ENCODE results near the gene ABHD1.

Gene ABHD1

DNA sequence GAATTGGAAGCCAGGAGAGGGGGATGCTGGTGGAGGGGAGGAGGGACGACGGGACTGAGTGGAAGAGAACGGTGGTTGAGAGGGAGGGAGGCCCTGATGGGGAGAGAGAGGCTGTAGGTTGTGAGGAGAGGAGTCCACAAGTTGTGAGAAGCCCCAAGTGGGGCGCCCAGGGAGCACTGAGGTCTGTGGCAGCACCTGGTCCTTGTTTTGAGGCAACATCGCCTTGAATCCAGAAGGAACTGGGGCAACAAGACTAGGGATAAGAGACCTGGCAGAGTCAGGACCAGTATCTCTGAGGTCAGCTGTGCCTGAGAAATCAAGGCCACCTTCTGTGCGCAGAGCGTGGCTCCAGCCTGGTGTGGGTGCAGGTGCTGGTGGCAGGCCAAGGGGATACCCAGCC, 14.5 kb downstream of the ABHD1 start:
- DNase-seq: no peak

- DNase-seq: no peak
Observed at GRCh38 chr2:27139310-27139709, 15.7 kb downstream of the ABHD1 start, which contains the start of gene PRR30. Gene PRR30, minus strand, starts transcription at chr2:27139410. Its CDS starts 1,081 bp downstream, at chr2:27138329.

DNA sequence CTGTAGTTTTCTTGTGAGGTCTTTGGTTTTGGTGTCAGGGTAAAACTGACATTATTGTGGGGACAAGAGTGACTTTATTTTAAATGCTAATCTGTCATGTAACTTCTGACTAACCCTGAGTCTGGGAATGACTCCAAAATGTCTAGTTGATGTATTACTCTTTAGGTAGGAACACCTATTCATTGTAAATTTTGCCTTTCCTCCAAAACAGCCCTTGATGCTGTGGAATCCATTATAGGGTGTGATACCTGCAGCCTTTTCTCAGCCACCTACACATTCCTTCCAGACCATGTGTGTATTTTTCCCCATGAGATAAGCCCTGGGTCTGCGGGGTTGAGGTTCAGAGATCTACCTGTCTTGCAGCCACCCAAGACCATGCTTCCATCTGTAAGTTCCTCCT, 19.7 kb downstream of the ABHD1 start:
- no peak for DNase-seq

- DNase-seq: no peak
Observed at GRCh38 chr2:27145682-27146081, 22.1 kb downstream of the ABHD1 start.

DNA sequence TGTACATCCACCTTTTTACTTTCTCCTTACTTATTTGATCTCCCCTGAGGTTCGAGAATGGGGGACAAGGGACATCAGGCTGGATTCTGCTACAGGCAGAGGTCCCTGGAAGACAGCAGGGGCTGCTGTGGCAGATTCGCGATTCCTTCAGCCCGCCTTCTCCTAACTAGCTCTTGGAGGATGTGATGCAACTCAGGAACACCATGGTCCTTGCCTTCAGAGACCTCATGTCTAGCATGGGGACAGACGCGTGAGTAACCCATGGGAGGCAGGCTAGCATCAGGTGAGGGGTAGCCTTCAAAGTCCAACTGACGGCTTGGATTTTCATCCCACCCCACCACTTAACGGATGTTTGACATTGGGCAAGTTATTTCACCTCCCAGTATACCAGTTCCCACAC, 24.3 kb downstream of the ABHD1 start:
- no peak for DNase-seq

- no peak for DNase-seq
Observed at GRCh38 chr2:27148801-27149439, 25.3 kb downstream of the ABHD1 start, which contains the start of gene TCF23. Gene TCF23, plus strand, starts transcription at chr2:27149004. Its CDS starts 130 bp downstream, at chr2:27149134.

DNA sequence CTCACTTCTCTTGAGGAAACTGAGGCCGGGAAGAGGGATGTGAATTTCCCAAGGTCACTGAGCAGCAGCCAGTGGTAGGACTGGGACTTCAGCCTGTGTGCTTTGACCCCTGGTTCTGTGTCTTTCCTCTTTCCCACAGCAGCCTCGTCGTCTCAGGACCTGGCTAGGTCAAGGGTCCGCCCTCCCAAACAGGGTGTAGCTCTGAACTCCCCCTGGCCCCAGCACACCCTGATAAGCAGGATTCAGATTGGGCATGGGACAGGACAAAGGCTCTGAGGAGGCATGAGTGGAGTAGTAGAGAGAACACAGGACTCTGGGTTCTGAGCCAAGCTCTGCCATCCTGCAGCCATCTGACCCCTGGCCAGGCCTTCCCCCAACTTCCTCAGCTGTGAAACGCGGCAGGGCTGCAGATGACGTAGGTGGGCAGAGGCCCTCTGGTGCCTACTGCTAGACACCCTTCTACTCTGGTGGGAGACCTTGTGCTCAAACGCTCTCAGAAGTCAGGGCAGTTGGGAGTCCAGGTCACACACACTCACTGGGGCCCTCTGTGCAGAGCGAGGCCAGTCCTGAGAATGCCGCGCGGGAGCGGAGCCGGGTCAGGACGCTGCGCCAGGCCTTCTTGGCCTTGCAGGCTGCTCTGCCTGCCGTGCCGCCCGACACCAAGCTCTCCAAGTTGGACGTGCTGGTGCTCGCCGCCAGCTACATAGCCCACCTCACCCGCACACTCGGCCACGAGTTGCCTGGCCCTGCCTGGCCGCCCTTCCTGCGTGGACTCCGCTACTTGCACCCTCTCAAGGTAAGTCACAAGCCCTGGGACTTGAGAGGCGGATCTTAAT, 26.2 kb downstream of the ABHD1 start:
- no peak for DNase-seq

- DNase-seq: no peak
Observed at GRCh38 chr2:27150639-27151230, 27.1 kb downstream of the ABHD1 start.

DNA sequence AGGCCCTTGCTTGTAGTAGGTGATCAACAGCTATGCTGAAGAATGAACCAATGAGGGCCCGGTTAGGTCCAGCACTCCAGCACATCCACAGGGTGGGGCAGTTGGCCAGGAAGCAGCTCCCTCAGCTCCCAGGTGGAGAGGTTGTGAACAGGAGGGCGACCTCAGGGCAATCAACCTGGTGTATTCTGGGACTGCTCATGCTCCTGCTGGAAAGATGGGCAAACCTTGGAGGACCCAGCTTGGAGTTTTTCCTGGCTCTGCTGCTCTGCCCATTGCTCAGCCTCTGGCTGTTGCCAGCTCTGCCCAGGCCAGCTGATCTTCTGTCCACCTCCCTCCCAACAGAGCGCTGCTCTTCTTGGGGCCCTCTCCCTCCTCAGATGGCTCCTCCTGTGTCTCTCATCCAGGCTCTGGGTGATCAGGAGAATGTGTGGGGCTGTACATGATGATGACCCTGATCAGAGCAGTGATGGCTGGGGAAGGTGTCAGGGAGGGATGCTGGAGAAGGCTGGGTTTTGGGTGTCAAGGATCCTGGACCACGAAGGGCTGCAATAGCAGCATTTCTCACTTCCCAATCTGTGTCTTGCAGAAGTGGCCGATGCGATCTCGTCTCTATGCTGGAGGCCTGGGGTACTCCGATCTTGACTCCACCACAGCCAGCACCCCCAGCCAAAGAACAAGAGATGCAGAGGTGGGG, 28.6 kb downstream of the ABHD1 start:
- no peak for DNase-seq

DNA sequence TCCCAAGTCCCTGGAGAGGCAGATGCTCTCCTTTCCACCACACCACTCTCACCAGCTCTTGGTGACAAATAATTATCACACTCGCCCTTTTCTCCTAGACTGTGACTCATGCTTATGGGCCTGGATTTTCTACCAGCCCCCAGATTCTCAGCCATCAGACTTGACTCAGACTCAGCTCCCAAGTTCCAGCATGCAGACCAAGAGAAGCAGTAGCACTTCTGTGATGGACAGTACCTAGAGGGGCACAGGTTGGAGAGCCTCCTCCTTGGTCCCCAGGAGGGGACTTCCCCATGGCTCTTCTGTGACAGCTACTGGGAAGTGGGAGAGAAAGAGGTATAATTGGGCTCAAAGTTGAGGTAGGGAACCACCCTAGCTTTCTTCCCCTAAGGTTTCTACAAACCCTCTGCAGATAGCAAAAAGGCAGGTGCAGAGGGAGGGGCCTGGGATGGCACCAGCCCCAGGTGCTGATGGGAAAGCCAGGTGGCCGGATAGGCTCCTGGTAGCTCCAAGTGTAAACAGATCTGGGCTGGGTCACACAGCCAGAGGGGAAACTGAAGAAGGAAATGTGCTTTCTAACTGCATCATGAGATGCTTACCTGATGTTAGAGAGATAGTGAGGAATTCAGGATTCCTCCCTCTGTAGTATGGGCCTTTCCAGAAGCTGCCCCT, 29.3 kb downstream of the ABHD1 start:
- no peak for DNase-seq

DNA sequence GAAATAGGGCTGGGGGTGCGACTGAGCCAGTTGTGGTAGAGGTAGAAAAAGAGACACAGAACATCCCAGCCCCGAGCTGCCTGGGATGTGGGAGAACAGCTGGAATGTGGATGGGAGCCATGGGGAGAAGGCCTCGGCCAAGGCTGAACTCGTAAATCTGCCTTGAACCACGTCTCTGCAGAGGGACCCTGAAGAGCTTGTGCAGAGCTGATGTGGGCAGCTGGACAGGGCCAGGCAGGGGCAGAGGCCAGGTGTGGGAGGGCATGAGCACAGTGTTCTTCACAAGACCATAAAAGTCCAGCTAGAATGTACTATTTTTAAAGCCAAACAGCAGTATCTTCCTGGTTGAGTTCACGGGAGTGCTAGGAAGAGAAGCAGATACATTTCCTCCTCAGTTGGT, 30.9 kb downstream of the ABHD1 start:
- DNase-seq: no peak

DNA sequence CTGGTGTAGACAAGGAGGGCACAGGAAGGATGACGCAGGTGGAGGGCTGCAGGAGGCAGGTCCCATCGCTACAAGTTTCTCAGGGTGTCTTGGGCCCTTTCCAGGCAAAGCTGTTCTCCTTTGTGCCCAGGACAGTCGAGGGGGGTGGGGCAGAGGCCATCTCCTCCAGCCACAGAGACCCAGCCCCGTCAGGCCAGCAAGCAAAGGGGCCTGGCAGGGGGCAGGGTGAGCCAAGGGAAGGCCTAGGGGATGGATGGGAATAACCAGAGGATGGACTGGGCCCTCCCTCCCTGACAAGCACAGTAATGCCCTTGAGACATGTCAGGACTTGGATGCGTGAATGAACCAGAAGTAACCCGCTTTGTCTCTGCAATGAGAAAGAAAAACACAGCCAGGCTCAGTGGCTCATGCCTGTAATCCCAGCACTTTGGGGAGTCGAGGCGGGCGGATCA, 31.5 kb downstream of the ABHD1 start:
- no peak for DNase-seq

DNA sequence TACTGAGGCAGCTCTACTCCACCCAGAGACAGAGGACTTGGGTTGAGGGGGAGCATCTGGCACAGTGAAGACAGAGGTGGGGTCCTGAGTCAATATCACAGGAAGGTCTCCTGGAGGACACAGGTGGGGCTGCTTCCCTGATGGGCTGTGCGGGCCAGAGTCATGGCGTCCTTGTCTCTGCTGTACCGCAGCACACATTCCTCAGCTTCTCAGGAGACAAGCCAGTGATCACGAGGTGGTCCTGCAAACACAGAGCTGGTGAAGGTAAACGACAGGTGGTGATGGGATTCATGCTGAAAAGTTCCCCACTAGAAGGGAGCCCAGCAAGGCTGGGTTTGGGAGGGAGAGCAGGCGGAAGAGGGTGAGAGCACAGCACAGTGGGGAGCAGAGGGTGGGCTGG, 34.9 kb downstream of the ABHD1 start:
- no peak for DNase-seq

- no peak for DNase-seq
Observed at GRCh38 chr2:27159271-27159670, 35.7 kb downstream of the ABHD1 start.

DNA sequence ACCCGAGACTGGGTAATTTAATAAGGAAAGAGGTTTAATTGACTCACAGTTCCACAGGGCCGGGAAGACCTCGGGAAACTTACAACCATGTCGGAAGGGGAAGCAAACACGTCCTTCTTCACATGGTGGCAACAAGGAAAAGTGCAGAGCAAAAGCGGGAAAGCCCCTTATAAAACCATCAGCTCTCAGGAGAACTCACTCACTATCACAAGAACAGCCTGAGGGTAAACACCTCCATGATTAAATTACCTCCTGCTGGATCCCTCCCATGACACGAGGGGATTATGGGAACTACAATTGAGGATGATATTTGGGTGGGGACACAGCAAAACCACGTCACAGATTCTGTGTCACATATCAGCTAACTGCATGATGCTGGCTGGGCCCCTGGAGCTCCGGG, 36.6 kb downstream of the ABHD1 start:
- DNase-seq: no peak

DNA sequence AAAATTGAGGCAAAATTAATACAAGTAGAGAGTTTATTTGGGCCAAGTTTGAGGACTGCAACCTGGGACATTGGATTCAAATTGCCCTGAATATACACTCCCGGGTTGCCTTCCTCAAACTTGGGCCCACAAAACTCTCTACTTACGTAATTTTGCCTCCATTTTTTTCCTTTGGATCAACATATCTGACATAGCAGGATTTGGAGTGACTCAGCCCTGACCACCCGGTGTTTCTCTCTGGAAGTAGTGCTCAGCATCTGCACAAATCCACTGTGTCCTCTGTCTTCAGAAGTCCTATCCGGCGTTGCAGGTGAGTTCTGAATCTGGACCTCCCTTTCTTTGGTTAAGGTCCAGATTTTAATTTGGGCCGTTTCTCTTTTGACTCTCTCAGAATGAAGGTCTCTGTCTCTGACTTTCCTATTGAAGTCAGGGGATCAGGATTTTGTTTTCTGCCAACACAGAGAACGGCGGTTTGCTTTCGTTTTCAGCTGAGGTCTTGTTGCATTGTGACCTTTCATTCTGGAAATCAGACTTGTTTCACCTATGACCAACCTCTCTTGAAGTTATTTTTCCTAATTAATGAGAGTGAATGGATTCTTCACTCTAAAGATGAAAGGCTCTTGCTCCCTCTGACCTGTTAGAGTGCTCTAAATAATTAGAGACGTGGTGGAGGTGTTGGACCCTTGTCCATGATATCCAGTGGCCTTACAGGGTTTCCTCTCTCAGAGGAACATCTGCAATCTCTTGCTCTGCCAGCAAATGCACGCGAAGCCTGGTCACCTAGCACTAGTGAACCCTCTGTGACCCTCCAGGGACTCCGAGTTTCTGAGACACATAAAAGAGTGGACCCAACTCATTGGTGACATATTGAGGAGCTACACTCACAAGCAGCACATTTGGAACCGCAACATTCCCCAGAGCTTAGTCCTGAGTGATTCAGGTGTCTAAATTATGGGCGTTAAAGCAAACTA, 38.8 kb downstream of the ABHD1 start:
- no peak for DNase-seq

DNA sequence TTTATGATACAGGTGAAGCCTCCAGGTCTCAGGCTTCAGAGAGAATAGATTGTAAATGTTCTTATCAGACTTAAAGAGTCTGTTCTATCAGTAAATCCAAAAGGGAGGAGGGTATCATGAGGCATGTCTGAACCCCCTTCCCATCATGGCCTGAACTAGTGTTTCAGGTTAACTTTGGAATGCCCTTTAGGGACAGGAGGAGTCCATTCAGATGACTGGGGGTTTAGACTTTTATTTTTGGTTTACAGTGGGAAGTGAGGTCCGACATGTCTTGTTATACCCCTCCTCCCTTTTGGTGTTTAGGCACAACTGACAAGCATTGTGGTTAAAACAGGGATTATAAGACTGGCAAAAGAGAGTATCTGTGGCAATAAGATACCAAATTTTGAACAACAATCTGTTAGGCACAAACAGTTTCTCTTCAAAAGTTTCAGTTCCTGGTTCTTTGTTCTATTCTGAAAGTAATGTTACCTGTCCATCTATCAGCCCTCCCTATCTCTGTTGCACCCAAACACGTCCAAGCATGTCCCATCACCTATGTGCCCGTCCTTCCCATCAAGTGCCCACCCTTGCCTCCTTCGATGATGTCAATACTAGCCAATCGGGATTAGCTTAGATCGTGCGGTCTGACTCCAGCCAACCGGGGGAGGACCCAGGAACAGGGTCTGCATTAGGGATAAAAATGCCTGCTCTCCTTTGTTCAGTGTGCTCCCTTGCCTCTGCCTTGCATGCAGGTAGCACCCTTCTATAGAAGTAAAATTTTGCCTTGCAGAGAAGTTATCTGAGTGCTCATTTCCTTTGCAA, 41.5 kb downstream of the ABHD1 start:
- no peak for DNase-seq

DNA sequence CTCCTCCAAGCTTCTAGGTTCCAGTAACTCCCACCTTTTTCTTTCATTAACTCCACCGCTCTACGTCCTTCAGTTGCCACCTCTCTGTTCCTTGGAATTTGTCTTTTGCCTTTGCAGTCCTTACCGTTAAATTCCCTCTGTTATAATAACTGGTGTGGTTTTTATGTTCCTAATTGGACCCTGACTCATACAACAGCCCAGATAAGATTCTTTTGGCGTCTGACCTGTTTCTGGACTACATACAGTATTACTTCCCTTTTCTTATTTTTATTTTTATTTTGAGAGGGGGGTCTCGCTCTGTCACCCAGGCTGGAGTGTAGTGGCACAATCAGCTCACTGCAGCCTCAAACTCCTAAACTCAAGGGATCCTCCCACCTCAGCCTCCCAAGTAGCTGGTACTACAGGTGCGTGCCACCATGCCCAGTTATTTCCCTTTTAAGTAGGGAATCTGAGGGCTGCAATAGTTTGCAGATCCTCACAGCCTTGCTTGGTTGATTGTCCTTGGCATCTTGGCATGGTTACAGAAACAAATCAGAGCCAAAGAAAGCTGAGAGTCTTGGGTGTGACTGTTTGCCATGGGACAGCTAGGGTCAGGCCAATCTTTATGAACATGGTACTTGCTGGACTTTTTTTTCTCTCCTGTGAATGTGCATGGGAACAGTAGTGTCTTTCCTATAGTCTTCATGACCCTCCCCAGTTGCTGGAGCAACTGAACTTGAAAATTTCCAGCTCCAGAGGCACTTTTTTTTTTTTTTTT, 47.1 kb downstream of the ABHD1 start:
- DNase-seq: no peak

- DNase-seq: no peak
Observed at GRCh38 chr2:27171351-27171848, 47.8 kb downstream of the ABHD1 start.

- no peak for DNase-seq
Observed at GRCh38 chr2:27174638-27175037, 51.0 kb downstream of the ABHD1 start.
